ENCODE results near the gene STK35.

The STK35 gene

GRCh38 chr20:2130062-2130591, 28.5 kb downstream of the STK35 start:
- no peaks in the 10 kb centered on the region for H3K27me3 ChIP-seq (ENCODE audit: insufficient read depth, low read length, poor library complexity)
- no peak overlapping the region for H3K4me2 ChIP-seq (ENCODE audit: insufficient read depth, low read length)
- peaks cover 44% of the 10 kb centered on the region for H3K36me3 ChIP-seq (ENCODE audit: insufficient read depth, low read length)
- no peak overlapping the region for H3K27ac ChIP-seq (ENCODE audit: low read length)
- no peak overlapping the region for H3K4me3 ChIP-seq (ENCODE audit: low read depth in 1 of 2, low read length in 2 of 2)
- H3K4me1 ChIP-seq (ENCODE audit: insufficient read depth, low read length): no peaks in the 10 kb centered on the region
- ATAC-seq (ENCODE audit: insufficient read depth, low read depth): no peak
- peaks cover 91% of the 10 kb centered on the region for H4K20me1 ChIP-seq (ENCODE audit: insufficient read depth, low read length)
- no peak for TF ChIP-seq EZH2 (IDR thresholded peaks at IDR 0.05; ENCODE audit: borderline replicate concordance, low read depth, low read length, severe bottlenecking)
- TF ChIP-seq CTCF (IDR thresholded peaks at IDR 0.05; ENCODE audit: borderline replicate concordance, extremely low read depth, low read length, poor library complexity, severe bottlenecking): no peak
- no peak for DNase-seq
- H2AFZ ChIP-seq (ENCODE audit: low read depth, low read length): no peak overlapping the region
- no peak overlapping the region for H3K9ac ChIP-seq (ENCODE audit: low read depth, low read length)
- peaks cover 90% of the 10 kb centered on the region for H3K79me2 ChIP-seq (ENCODE audit: insufficient read depth, low read length)
- H3K9me3 ChIP-seq (ENCODE audit: insufficient read depth, low read length, severe bottlenecking): no peaks in the 10 kb centered on the region

- Histone ChIP-seq H3K4me3 (ENCODE audit: low read depth in 1 of 2, low read length in 2 of 2) (no peak overlapping the region), H3K79me2 (ENCODE audit: insufficient read depth, low read length) (peaks cover 89% of the 10 kb centered on the region), H3K36me3 (ENCODE audit: insufficient read depth, low read length) (peaks cover 38% of the 10 kb centered on the region), H3K27ac (ENCODE audit: low read length) (no peak overlapping the region), H3K27me3 (ENCODE audit: insufficient read depth, low read length, poor library complexity) (no peaks in the 10 kb centered on the region), H3K9ac (ENCODE audit: low read depth, low read length) (no peak overlapping the region), H4K20me1 (ENCODE audit: insufficient read depth, low read length) (peaks cover 91% of the 10 kb centered on the region), H2AFZ (ENCODE audit: low read depth, low read length) (no peak overlapping the region), H3K9me3 (ENCODE audit: insufficient read depth, low read length, severe bottlenecking) (no peaks in the 10 kb centered on the region), H3K4me1 (ENCODE audit: insufficient read depth, low read length) (no peaks in the 10 kb centered on the region), H3K4me2 (ENCODE audit: insufficient read depth, low read length) (no peak overlapping the region)
- no peak for DNase-seq
- TF ChIP-seq EZH2 (IDR thresholded peaks at IDR 0.05; ENCODE audit: borderline replicate concordance, low read depth, low read length, severe bottlenecking) (no peak), CTCF (IDR thresholded peaks at IDR 0.05; ENCODE audit: borderline replicate concordance, extremely low read depth, low read length, poor library complexity, severe bottlenecking) (no peak)
- ATAC-seq (ENCODE audit: insufficient read depth, low read depth): no peak
These were observed 29.1 kb downstream of the STK35 start for GRCh38 chr20:2130683-2131082.

- peaks cover 91% of the 10 kb centered on the region for H4K20me1 ChIP-seq (ENCODE audit: insufficient read depth, low read length)
- H3K9me3 ChIP-seq (ENCODE audit: insufficient read depth, low read length, severe bottlenecking): no peaks in the 10 kb centered on the region
- DNase-seq: no peak
- H3K27ac ChIP-seq (ENCODE audit: low read length): no peak overlapping the region
- no peaks in the 10 kb centered on the region for H3K27me3 ChIP-seq (ENCODE audit: insufficient read depth, low read length, poor library complexity)
- H3K4me2 ChIP-seq (ENCODE audit: insufficient read depth, low read length): no peak overlapping the region
- H2AFZ ChIP-seq (ENCODE audit: low read depth, low read length): no peak overlapping the region
- H3K36me3 ChIP-seq (ENCODE audit: insufficient read depth, low read length): peaks cover 38% of the 10 kb centered on the region
- no peak overlapping the region for H3K4me3 ChIP-seq (ENCODE audit: low read depth in 1 of 2, low read length in 2 of 2)
- ATAC-seq (ENCODE audit: insufficient read depth, low read depth): no peak
- TF ChIP-seq CTCF (IDR thresholded peaks at IDR 0.05; ENCODE audit: borderline replicate concordance, extremely low read depth, low read length, poor library complexity, severe bottlenecking) (no peak), EZH2 (IDR thresholded peaks at IDR 0.05; ENCODE audit: borderline replicate concordance, low read depth, low read length, severe bottlenecking) (no peak)
- peaks cover 89% of the 10 kb centered on the region for H3K79me2 ChIP-seq (ENCODE audit: insufficient read depth, low read length)
- no peak overlapping the region for H3K9ac ChIP-seq (ENCODE audit: low read depth, low read length)
- H3K4me1 ChIP-seq (ENCODE audit: insufficient read depth, low read length): no peaks in the 10 kb centered on the region
These were observed 29.7 kb downstream of the STK35 start for GRCh38 chr20:2131366-2131765.
